OCI-LY3 (cell line): Measurements from ENCODE around the gene AFDN.

Source experiments
- CTCF ChIP-seq: fragments of 200-600, 300-600 bp; sonication (generic); IDR thresholded peaks from 2 replicates; pipeline ENCODE4 v1.5.1; 2014; ENCODE audit warnings: antibody characterized with exemption, low read length, low read depth
- EZH2phosphoT487 ChIP-seq: fragments of 200-600 bp; shearing (Covaris generic); IDR thresholded peaks from 2 replicates; pipeline ENCODE4 v1.6.1; 2018; ENCODE audit warnings: antibody characterized with exemption, mixed run types, low read depth

- TF ChIP-seq CTCF (no peak), EZH2phosphoT487 (no peak)
Measured at GRCh38 chr6:167919349-167919748, 92.6 kb downstream of the AFDN start.
